ENCODE measurements around the gene OTOF.

The OTOF gene

DNA sequence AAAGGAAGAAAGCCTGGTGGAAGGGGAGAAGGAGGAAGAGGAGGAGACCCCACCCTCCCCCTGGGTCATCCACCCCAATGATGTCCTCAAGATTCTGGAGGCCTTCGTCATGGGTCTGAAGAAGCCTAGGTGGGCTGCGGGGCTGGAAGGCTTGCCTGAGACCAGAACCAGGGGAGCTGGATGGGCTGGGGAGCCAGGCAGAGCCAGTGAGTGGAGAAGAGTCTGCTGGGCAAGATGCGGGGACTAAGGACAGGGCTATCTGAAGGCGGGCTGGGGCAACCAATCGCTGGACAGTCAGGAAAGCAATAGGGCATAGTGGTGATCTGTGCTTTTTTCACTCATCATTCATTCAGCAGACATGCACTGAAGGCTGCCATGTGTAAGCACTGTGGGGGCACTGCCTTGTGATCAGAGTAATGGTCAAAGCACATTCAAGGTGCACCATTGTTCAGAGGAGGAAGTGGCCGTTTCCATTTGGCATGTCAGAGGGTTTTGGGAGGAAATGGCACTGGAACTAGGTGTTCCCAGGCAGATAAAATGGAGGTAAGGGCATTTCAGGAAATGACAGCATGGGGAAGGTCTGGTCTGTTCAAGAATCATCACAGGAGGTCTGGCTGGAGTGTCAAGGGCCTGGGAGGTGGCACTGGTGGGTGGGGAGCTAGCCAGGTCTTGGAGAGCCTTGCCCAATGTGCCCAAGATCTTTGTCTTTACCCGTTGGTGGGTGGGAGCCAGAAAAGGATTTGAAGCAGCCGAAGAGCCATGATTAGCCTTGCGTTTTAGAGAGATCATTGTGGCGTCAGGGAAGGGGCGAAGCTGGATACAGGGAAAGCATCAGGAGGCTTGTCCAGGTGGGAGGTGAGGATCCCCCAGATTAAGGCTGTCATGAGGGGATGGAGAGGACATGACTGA lies 24.2 kb downstream of the OTOF start:
- H3K4me1 ChIP-seq = no peaks in the 10 kb centered on the region
- no peak overlapping the region for H3K27ac ChIP-seq
- H3K4me3 ChIP-seq (ENCODE audit: low read depth, low read length) = no peak overlapping the region
- no peaks in the 10 kb centered on the region for H3K27me3 ChIP-seq (ENCODE audit: control insufficient read depth, insufficient read depth, low read length)
- no peak overlapping the region for H3K4me2 ChIP-seq (ENCODE audit: low read length)
- TF ChIP-seq, protein P1, sequence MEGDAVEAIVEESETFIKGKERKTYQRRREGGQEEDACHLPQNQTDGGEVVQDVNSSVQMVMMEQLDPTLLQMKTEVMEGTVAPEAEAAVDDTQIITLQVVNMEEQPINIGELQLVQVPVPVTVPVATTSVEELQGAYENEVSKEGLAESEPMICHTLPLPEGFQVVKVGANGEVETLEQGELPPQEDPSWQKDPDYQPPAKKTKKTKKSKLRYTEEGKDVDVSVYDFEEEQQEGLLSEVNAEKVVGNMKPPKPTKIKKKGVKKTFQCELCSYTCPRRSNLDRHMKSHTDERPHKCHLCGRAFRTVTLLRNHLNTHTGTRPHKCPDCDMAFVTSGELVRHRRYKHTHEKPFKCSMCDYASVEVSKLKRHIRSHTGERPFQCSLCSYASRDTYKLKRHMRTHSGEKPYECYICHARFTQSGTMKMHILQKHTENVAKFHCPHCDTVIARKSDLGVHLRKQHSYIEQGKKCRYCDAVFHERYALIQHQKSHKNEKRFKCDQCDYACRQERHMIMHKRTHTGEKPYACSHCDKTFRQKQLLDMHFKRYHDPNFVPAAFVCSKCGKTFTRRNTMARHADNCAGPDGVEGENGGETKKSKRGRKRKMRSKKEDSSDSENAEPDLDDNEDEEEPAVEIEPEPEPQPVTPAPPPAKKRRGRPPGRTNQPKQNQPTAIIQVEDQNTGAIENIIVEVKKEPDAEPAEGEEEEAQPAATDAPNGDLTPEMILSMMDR (IDR thresholded peaks at IDR 0.05) = no peak
- no peaks in the 10 kb centered on the region for H3K36me3 ChIP-seq (ENCODE audit: control insufficient read depth, insufficient read depth, low read length)
- no peaks in the 10 kb centered on the region for H3K79me2 ChIP-seq
- H3K9ac ChIP-seq = no peak overlapping the region
- no peak overlapping the region for H2AFZ ChIP-seq
- no peaks in the 10 kb centered on the region for H3K9me3 ChIP-seq (ENCODE audit: control insufficient read depth, low read length)

DNA sequence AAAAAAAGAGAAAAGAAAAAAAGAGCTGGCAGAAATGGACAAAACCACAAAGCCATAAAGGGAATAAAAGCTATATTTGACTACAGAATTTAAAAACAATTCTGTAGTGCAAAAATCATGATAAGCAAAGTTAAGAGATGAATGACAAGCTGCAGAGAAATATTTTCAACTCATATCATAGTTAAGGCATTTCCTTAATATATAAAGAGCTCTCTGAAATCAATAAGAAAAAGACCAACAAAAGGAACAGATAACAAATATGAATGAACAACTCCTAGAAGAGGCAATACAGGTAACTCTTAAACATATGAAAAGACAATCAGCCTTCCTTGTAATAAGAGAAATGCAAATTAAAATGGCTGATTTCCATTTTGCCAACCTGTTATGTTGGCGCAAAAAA lies 26.2 kb downstream of the OTOF start:
- H2AFZ ChIP-seq = no peak overlapping the region
- H3K36me3 ChIP-seq (ENCODE audit: control insufficient read depth, insufficient read depth, low read length) = no peaks in the 10 kb centered on the region
- H3K27ac ChIP-seq = no peak overlapping the region
- no peaks in the 10 kb centered on the region for H3K27me3 ChIP-seq (ENCODE audit: control insufficient read depth, insufficient read depth, low read length)
- no peaks in the 10 kb centered on the region for H3K9me3 ChIP-seq (ENCODE audit: control insufficient read depth, low read length)
- H3K79me2 ChIP-seq = no peaks in the 10 kb centered on the region
- TF ChIP-seq, protein P1 (IDR thresholded peaks at IDR 0.05) = no peak
- H3K4me1 ChIP-seq = no peaks in the 10 kb centered on the region
- H3K4me3 ChIP-seq (ENCODE audit: low read depth, low read length) = no peak overlapping the region
- no peak overlapping the region for H3K9ac ChIP-seq
- no peak overlapping the region for H3K4me2 ChIP-seq (ENCODE audit: low read length)

DNA sequence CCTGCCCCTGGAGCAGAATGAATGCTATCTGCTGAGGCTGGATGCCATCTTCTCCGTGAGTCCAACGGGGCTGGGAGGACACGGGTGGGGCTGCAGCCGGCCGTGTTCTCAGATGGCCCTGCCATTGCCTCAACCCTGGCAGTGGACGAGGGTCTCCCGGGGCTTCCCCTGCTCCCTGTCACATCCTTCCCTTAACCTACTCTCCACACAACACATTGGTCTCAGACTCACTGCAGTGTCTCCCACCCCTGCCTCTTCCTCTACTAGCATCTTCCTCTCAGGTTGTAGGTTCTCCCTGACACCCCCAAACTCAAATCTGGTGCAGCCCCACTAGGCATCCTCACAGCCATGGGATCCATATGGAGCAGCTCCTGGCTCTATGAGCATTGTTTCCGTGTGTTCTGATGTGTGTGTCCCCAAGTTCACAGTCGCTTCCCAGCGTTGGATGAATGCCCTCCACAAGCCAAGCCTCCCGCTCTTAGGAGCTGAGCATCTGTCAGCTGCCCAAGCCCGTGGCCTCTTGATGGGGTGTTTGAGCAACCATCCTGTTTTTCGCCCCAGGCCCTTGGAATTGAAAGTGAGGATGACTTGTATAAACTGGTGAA lies 27.8 kb downstream of the OTOF start:
- Histone ChIP-seq H3K4me1 (no peaks in the 10 kb centered on the region), H3K9ac (no peak overlapping the region), H3K79me2 (no peaks in the 10 kb centered on the region), H3K27ac (no peak overlapping the region), H3K27me3 (ENCODE audit: control insufficient read depth, insufficient read depth, low read length) (no peaks in the 10 kb centered on the region), H3K4me2 (ENCODE audit: low read length) (no peak overlapping the region), H3K9me3 (ENCODE audit: control insufficient read depth, low read length) (no peaks in the 10 kb centered on the region), H3K4me3 (ENCODE audit: low read depth, low read length) (no peak overlapping the region), H3K36me3 (ENCODE audit: control insufficient read depth, insufficient read depth, low read length) (no peaks in the 10 kb centered on the region), H2AFZ (no peak overlapping the region)
- TF ChIP-seq, protein P1 (IDR thresholded peaks at IDR 0.05) = no peak

DNA sequence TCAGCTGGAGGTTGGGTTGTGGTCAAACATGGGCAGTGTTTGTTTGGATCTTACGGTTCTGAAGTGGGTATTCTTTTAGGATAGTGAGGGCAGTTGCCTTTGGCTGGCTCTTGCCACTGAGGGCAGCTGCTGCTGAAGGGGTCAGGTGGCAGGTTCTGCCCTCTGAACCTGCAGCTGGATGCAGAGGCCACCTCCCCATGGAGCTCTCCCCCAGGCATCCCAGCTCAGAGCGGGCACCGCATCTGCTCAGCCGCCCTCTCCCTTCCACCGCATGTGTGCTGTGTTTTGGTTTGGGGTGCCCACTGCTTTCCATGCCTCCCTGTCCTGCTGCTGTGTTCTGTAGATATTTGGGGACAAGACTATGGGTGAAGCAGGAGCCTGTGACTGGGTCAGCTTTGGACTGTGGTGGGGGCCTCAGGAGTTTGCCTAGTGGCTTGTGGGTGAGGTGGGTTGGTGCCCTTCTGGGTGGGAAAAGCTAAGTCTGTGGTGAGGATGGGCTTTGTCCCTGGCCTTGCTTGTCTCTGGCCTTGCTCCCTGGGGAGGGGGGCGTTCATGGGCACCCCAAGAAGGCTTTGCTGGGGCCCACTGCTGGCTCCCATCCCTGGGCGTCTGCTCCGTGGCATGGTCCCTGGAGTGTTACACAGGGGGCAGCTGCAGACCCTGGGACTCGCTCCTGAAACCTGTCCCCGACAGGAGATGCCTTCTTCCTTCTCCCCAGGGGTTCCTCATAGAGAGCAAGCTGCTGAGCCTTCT lies 28.5 kb downstream of the OTOF start:
- Histone ChIP-seq H3K27ac (no peak overlapping the region), H2AFZ (no peak overlapping the region), H3K4me1 (no peaks in the 10 kb centered on the region), H3K4me3 (ENCODE audit: low read depth, low read length) (no peak overlapping the region), H3K9me3 (ENCODE audit: control insufficient read depth, low read length) (no peaks in the 10 kb centered on the region), H3K79me2 (no peaks in the 10 kb centered on the region), H3K36me3 (ENCODE audit: control insufficient read depth, insufficient read depth, low read length) (no peaks in the 10 kb centered on the region), H3K27me3 (ENCODE audit: control insufficient read depth, insufficient read depth, low read length) (no peaks in the 10 kb centered on the region), H3K9ac (no peak overlapping the region), H3K4me2 (ENCODE audit: low read length) (no peak overlapping the region)
- TF ChIP-seq, protein P1 (IDR thresholded peaks at IDR 0.05) = no peak
